HepG2 (cell line): ENCODE results near the gene OR7G2. TPM values are rescaled to one million over a fixed set of nuclear protein-coding genes. Genes with fewer than 3 reads are reported as not detected.

Experiments used
- ARID5B ChIP-seq: IDR thresholded peaks from 2 replicates; pipeline ENCODE4 v1.4.0; 2020; ENCODE audit warnings: mild to moderate bottlenecking, missing genetic modification reagents
- ATAD3A ChIP-seq: sonication (generic); formaldehyde crosslinking; IDR thresholded peaks from 2 replicates; pipeline ENCODE4 v1.4.0; 2020; ENCODE audit warnings: missing genetic modification reagents
- FOSL2 ChIP-seq: sonication (generic); formaldehyde crosslinking; IDR thresholded peaks from 2 replicates; pipeline ENCODE4 v1.4.0; 2020; ENCODE audit warnings: missing genetic modification reagents
- JUNB ChIP-seq: sonication (generic); formaldehyde crosslinking; IDR thresholded peaks from 2 replicates; pipeline ENCODE4 v1.8.0; 2022; ENCODE audit warnings: missing genetic modification reagents, mild to moderate bottlenecking, borderline replicate concordance
- KMT2B ChIP-seq: IDR thresholded peaks from 2 replicates; pipeline ENCODE4 v1.6.1; 2016; ENCODE audit warnings: missing genetic modification reagents, missing compliant biosample characterization
- SOX5 ChIP-seq: IDR thresholded peaks from 2 replicates; pipeline ENCODE4 v1.6.1; 2016; ENCODE audit warnings: borderline replicate concordance
- TCF7 ChIP-seq: sonication (generic); IDR thresholded peaks from 2 replicates; pipeline ENCODE4 v1.6.1; 2016; ENCODE audit warnings: antibody characterized with exemption, low read depth
- ZNF10 ChIP-seq: sonication (generic); formaldehyde crosslinking; IDR thresholded peaks from 2 replicates; pipeline ENCODE4 v1.4.0; 2020; ENCODE audit warnings: mild to moderate bottlenecking, low read depth, missing genetic modification reagents, borderline replicate concordance
- polyA plus RNA-seq, 8 experiments: library from polyadenylated mRNA; depleted of rRNA in 3 of 8; stranded (reverse) in 7 of 8; unstranded in 1 of 8; fragments of >200 nt; fragmentation: Illumina TruSeq in 4 of 8; extraction: Trizol in 4 of 8; gene quantifications; 2 replicates each; pipeline versions ENCODE4 v1.2.1 to v1.2.3, GENCODE V29; 2011 to 2016; ENCODE audit warnings: low read depth in 4 of 8, missing spikeins in 1 of 8, mixed read lengths in 1 of 8; ENCODE audit not compliant: insufficient read depth in 1 of 8
- total RNA-seq, 5 experiments: library from RNA; depleted of rRNA; stranded (reverse); fragments of >200 nt; fragmentation: Illumina TruSeq; extraction: Trizol; gene quantifications; 2 replicates each; pipeline ENCODE4 v1.2.3, GENCODE V29; 2016; ENCODE audit warnings: low read depth in 1 of 5
- TF ChIP-seq, protein P1 (sequence below): sonication (generic); formaldehyde crosslinking; IDR thresholded peaks from 2 replicates; pipeline ENCODE4 v1.4.0; 2020; ENCODE audit warnings: mild to moderate bottlenecking, missing genetic modification reagents

Gene OR7G2
- total and polyA plus RNA-seq, 2 of the 13 experiments (the other 11 are each of a cell fraction or from before 2014, with no cell fraction given) = not detected

DNA sequence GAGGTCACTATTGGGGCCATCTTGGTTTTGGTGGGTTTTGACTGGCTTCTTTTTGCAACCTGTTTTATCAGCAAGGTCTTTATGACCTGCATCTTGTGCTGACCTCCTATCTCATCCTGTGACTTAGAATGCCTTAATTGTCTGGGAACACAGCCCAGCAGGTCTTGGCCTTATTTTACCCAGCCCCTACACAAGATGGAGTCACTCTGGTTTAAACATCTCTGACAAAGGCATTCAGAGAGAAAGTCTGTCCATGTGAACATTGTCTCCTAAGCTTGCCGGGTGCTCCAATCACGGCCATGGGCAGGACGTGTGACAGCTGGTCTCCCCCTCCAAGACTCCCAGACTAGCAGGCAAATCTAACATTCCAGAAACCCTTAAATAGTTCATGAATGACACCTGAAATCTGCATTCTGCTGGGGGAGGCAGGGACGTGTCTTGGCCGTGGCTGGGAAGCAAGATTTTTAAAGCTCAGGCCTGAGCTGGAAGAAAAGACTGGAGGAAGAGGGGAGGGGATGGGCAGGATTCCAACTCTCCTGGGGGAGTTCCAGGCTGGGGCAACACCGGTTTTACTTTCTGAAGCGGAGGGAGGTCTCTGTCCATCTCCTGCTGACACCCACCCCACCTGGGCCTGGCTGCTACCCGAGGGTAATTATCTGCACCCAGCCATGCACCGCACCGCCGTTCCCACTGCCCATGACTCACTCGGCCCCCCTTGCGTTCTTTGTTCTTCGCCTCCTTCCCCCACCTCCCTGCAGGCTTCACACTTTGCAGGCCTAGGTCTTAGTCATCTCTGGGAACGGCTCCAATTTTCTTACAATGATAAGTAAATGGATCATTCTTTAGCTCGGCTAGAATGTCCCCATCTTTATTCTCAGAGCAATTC is 32.0 kb downstream of the OR7G2 start (continued):
- TF ChIP-seq, protein P1, sequence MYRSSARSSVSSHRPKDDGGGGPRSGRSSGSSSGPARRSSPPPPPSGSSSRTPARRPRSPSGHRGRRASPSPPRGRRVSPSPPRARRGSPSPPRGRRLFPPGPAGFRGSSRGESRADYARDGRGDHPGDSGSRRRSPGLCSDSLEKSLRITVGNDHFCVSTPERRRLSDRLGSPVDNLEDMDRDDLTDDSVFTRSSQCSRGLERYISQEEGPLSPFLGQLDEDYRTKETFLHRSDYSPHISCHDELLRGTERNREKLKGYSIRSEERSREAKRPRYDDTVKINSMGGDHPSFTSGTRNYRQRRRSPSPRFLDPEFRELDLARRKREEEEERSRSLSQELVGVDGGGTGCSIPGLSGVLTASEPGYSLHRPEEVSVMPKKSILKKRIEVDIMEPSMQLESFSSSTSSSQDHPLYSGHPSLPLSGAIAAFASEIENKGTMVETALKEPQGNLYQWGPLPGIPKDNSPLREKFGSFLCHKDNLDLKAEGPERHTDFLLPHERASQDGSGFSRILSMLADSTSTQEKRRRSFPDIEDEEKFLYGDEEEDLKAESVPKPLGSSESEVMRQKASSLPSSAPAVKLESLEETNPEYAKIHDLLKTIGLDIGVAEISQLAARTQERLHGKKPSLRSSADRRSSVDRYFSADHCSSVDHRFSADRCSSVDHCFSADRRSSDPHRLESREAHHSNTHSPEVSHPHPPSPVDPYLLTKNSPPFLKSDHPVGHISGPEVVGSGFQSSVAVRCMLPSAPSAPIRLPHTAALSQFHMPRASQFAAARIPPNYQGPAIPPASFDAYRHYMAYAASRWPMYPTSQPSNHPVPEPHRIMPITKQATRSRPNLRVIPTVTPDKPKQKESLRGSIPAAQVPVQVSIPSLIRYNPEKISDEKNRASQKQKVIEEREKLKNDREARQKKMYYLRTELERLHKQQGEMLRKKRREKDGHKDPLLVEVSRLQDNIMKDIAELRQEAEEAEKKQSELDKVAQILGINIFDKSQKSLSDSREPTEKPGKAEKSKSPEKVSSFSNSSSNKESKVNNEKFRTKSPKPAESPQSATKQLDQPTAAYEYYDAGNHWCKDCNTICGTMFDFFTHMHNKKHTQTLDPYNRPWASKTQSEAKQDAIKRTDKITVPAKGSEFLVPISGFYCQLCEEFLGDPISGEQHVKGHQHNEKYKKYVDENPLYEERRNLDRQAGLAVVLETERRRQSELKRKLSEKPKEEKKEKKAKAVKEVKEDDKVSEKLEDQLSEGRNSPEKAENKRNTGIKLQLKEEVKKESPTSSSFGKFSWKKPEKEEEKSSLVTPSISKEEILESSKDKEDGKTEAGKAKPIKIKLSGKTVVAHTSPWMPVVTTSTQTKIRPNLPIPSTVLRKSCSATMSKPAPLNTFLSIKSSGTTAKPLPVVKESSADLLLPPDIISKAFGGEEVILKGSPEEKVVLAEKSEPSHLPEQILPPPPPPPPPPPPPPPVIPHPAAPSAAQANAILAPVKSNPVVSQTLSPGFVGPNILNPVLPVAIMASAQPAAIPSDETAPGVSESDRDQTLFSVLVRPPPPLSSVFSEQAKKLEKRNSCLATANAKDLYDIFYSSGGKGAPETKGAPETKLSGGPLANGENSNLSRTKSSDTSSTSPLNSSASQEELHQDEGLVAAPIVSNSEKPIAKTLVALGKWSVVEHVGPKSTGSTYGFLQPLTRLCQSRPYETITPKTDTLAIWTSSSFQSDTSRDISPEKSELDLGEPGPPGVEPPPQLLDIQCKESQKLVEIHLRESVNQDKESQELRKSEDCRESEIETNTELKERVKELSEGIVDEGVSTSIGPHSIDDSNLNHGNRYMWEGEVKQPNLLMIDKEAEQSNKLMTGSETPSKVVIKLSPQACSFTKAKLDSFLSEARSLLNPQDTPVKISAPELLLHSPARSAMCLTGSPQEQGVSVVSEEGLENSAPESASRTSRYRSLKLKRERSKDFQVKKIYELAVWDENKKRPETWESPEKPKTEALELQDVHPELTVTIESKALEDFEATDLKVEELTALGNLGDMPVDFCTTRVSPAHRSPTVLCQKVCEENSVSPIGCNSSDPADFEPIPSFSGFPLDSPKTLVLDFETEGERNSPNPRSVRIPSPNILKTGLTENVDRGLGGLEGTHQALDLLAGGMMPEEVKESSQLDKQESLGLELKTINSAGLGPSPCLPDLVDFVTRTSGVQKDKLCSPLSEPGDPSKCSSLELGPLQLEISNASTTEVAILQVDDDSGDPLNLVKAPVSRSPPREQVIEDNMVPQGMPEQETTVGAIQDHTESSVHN (CRISPR knock-in tag) = no peak
- TF ChIP-seq ARID5B (CRISPR knock-in tag) (peak; percentile 16; the same call in 1 of the 2 replicates), FOSL2 (CRISPR knock-in tag) (peak; percentile 90), KMT2B (no peak), TCF7 (peak; percentile 23; the same call in 1 of the 2 replicates), SOX5 (CRISPR knock-in tag) (0 out of 2 replicates have a peak, but pooled peaks have one; percentile 14), ATAD3A (CRISPR knock-in tag) (no peak), ZNF10 (CRISPR knock-in tag) (no peak), JUNB (peak; percentile 51; the same call in 1 of the 2 replicates)
